COR-L47 (cell line): Measurements from ENCODE around the gene OR52E5.

Experiments
- DNase-seq: peaks from one replicate; lab custom pipeline; 2025; lab: John Stamatoyannopoulos, UW

OR52E5 gene

GRCh38 chr11:5933116-5933515, 40.1 kb downstream of the OR52E5 start:
- no peak for DNase-seq

- no peak for DNase-seq
Observed at GRCh38 chr11:5937868-5938602, 45.0 kb downstream of the OR52E5 start.

- DNase-seq, result no peak
Observed at GRCh38 chr11:5938603-5938965, 45.6 kb downstream of the OR52E5 start.

- no peak for DNase-seq
Observed at GRCh38 chr11:5940748-5941147, 47.7 kb downstream of the OR52E5 start.

GRCh38 chr11:5941951-5942350, 48.9 kb downstream of the OR52E5 start, which contains the start of gene OR56A3:
OR56A3 (plus strand) TSS chr11:5942251; CDS start chr11:5947347, 5,096 bp downstream.
- DNase-seq, result no peak
